ENCODE measurements around the gene CYP27C1. TPM values are rescaled to one million over a fixed set of nuclear protein-coding genes. Genes with fewer than 3 reads are reported as not detected.
"Not testable (repeated sequence)": the region's sequence is repeated elsewhere in the genome, so short reads cannot be mapped to it uniquely, and the experiment has no call there.

Gene CYP27C1
- total RNA-seq, 1 donor from 2014 or later, result 5.1 TPM

DNA sequence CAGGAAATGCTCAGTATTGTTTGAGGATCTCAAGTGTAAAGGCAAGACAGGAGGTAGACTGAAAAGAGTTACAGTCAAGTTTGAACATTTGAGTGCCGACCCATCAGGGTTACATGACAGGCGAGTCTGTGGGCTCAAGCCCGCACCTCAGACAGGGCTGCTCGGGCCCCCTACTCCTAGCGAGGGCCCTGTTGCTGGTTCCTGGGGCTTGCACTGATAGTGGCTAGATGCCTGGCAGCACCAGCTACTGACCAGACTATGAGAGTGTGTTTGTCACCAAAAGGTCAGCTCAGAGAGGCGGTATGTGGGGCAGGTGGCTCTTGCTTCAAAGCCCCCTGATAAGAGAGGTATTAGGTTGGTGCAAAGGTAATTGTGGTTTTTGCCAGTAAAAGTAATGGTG lies 35.6 kb upstream of the CYP27C1 start:
- Mint-ChIP-seq H3K4me1 (ENCODE audit: unreplicated experiment) (peaks cover 7% of the 10 kb centered on the region), H3K36me3 (peaks cover 36% of the 10 kb centered on the region), H3K4me3 (no peak overlapping the region), H3K27ac (no peak overlapping the region), H3K9me3 (no peaks in the 10 kb centered on the region), H3K27me3 (no peaks in the 10 kb centered on the region)
- no peak for DNase-seq (ENCODE audit: extremely low spot score, unreplicated experiment)
- TF ChIP-seq CTCF (conservative IDR thresholded peaks at IDR 0.05), result no peak

DNA sequence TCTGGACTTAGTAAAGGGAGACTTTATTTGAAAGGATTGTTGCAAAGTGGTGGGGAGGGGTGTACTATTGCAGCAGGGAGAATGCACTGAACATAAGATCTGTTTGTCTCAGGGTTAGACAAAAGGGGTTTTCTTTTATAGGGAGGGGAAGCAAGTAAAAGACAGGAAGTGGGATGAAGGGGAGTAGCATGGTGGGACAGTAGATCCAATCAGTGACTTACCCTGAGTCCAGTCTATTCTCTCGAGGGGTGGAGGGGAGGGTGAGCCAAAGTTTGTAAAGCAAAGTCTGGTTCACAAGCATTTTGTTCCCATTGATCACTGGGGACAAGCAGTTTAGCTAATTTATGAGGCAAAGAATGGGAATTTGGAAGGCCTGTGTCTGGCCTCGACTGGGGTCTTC lies 35.0 kb upstream of the CYP27C1 start:
- no peaks in the 10 kb centered on the region for H3K27me3 Mint-ChIP-seq
- peaks cover 7% of the 10 kb centered on the region for H3K4me1 Mint-ChIP-seq (ENCODE audit: unreplicated experiment)
- H3K9me3 Mint-ChIP-seq, result no peaks in the 10 kb centered on the region
- no peak overlapping the region for H3K4me3 Mint-ChIP-seq
- TF ChIP-seq CTCF (conservative IDR thresholded peaks at IDR 0.05), result no peak
- no peak for DNase-seq (ENCODE audit: extremely low spot score, unreplicated experiment)
- no peak overlapping the region for H3K27ac Mint-ChIP-seq
- peaks cover 36% of the 10 kb centered on the region for H3K36me3 Mint-ChIP-seq

DNA sequence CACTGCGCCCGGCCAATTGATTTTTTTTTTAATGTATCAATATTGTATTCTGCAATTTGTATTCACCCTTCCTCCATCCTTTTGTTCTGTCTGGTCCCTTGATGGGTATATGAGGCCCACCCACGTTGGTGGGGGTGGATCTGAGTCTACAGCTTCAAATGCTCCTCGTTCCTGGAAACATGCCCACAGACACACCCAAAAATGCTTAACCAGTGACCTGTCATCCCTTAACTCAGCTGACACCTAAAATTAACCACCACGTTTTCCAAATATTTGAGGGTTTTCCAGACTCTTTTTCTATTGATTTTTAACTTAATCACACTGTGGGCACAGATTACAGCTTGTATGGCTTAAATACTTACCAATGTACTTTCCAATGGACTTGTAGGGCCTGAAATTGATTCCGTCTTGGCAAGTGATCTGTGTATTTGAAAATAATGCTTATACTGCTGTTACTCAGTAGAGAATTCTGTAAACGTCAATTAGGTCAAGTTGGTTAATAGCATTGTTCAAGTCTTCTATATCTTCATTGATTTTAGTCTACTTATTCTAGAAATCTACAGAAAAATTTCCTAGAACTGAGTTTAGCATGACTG lies 34.4 kb upstream of the CYP27C1 start:
- Mint-ChIP-seq H3K9me3 (no peaks in the 10 kb centered on the region), H3K4me1 (ENCODE audit: unreplicated experiment) (peaks cover 7% of the 10 kb centered on the region), H3K27me3 (no peaks in the 10 kb centered on the region), H3K27ac (no peak overlapping the region), H3K4me3 (no peak overlapping the region), H3K36me3 (peaks cover 32% of the 10 kb centered on the region)
- DNase-seq (ENCODE audit: extremely low spot score, unreplicated experiment), result no peak
- no peak for TF ChIP-seq CTCF (conservative IDR thresholded peaks at IDR 0.05)

GRCh38 chr2:127241184-127241583 lies 21.1 kb upstream of the CYP27C1 start:
- not testable (repeated sequence) for H3K4me1 Mint-ChIP-seq (ENCODE audit: unreplicated experiment); H3K36me3 Mint-ChIP-seq; DNase-seq (ENCODE audit: extremely low spot score, unreplicated experiment); H3K27ac Mint-ChIP-seq; H3K4me3 Mint-ChIP-seq; H3K27me3 Mint-ChIP-seq
- peaks cover 13% of the 10 kb centered on the region for H3K9me3 Mint-ChIP-seq

GRCh38 chr2:127239395-127239794 lies 19.3 kb upstream of the CYP27C1 start:
- H3K27me3 Mint-ChIP-seq, result no peaks in the 10 kb centered on the region
- peaks cover 10% of the 10 kb centered on the region for H3K4me1 Mint-ChIP-seq (ENCODE audit: unreplicated experiment)
- H3K36me3 Mint-ChIP-seq, result no peaks in the 10 kb centered on the region
- TF ChIP-seq CTCF (conservative IDR thresholded peaks at IDR 0.05), result no peak
- no peak overlapping the region for H3K4me3 Mint-ChIP-seq
- no peak for DNase-seq (ENCODE audit: extremely low spot score, unreplicated experiment)
- H3K27ac Mint-ChIP-seq, result no peak overlapping the region
- peaks cover 14% of the 10 kb centered on the region for H3K9me3 Mint-ChIP-seq

- not testable (repeated sequence) for H3K27ac Mint-ChIP-seq; H3K4me3 Mint-ChIP-seq; DNase-seq (ENCODE audit: extremely low spot score, unreplicated experiment); H3K36me3 Mint-ChIP-seq; H3K27me3 Mint-ChIP-seq
- Mint-ChIP-seq H3K9me3 (peaks cover 14% of the 10 kb centered on the region), H3K4me1 (ENCODE audit: unreplicated experiment) (peaks cover 10% of the 10 kb centered on the region)
Measured at GRCh38 chr2:127237768-127238167, 17.7 kb upstream of the CYP27C1 start.
